Sigmoid colon (tissue), 4 donors: ENCODE measurements around the gene RMDN2.

Source experiments
- CTCF ChIP-seq, 4 experiments: fragments of 450-650 bp in 3 of 4; fragments of 200-600 bp in 1 of 4; IDR thresholded peaks; one replicate each; pipeline ENCODE4 v1.5.1; 2016 to 2019; ENCODE audit warnings: antibody characterized with exemption in 4 of 4, mild to moderate bottlenecking in 3 of 4, moderate library complexity in 2 of 4
- EP300 ChIP-seq, 4 donors: sonication (generic); formaldehyde crosslinking; IDR thresholded peaks; one replicate each; pipeline ENCODE4 v1.6.1; 2017; ENCODE audit warnings: antibody characterized with exemption in 4 of 4
- POLR2AphosphoS5 ChIP-seq, 4 donors: sonication (generic); formaldehyde crosslinking; IDR thresholded peaks; one replicate each; pipeline ENCODE4 v1.6.1; 2017; ENCODE audit warnings: antibody characterized with exemption in 4 of 4

GRCh38 chr2:38035968-38036367, 110.9 kb downstream of the RMDN2 start:
- TF ChIP-seq POLR2AphosphoS5 (IDR thresholded peaks at IDR 0.05) (no peak), CTCF (IDR thresholded peaks at IDR 0.05) (no peak), EP300 (IDR thresholded peaks at IDR 0.05) (no peak)
